Kidney (tissue), 14 donors: ENCODE measurements around the gene NBEA. TPM values are rescaled to one million over a fixed set of nuclear protein-coding genes. Genes with fewer than 3 reads are reported as not detected.

Experiments used
- DNase-seq, 5 donors: peaks; one replicate each; pipeline ENCODE4 v3.0.0-alpha.2; 2013 to 2020
- FAIRE-seq: peaks from 2 replicates; lab custom pipeline; 2012; peaks lifted over from hg19 to GRCh38; lab: Jason Lieb, UNC
- H3K27ac ChIP-seq, 2 donors: one replicate each; pipeline ENCODE4 v1.7.0; 2013; ENCODE audit warnings: low read depth in 2 of 2, low read length in 2 of 2, inconsistent platforms in 1 of 2
- H3K27me3 ChIP-seq: one replicate; pipeline ENCODE4 v1.7.1; 2013; ENCODE audit warnings: low read length, inconsistent platforms; ENCODE audit not compliant: control insufficient read depth, insufficient read depth
- H3K36me3 ChIP-seq, 3 donors: one replicate each; pipeline versions ENCODE4 v1.7.0 to v1.7.1; 2013; ENCODE audit warnings: low read length in 3 of 3, control low read depth in 1 of 3, inconsistent platforms in 1 of 3; ENCODE audit not compliant: insufficient read depth in 3 of 3, control insufficient read depth in 2 of 3
- H3K4me1 ChIP-seq, 3 donors: one replicate each; pipeline versions ENCODE4 v1.7.0 to v1.7.1; 2013; ENCODE audit warnings: low read length in 3 of 3, inconsistent platforms in 1 of 3, low read depth in 1 of 3; ENCODE audit not compliant: control insufficient read depth in 2 of 3, insufficient read depth in 2 of 3
- H3K4me3 ChIP-seq, 3 donors: one replicate each; pipeline versions ENCODE4 v1.7.0 to v1.8.1; 2013; ENCODE audit warnings: low read length in 3 of 3, control low read depth in 1 of 3, inconsistent platforms in 1 of 3
- H3K9ac ChIP-seq, 3 donors: one replicate each; pipeline versions ENCODE4 v1.7.0 to v1.7.1; 2013; ENCODE audit warnings: low read length in 3 of 3, control low read depth in 1 of 3, inconsistent platforms in 1 of 3
- H3K9me3 ChIP-seq, 3 donors: one replicate each; pipeline versions ENCODE4 v1.7.0 to v1.7.1; 2013; ENCODE audit warnings: low read length in 3 of 3, control low read depth in 1 of 3, inconsistent platforms in 1 of 3; ENCODE audit not compliant: control insufficient read depth in 2 of 3, insufficient read depth in 1 of 3
- intact Hi-C: fragments of 100-400 bp; cut with DNase I; formaldehyde crosslinking; loops from one replicate; pipeline ENCODE4 v1.11.1; 2022
- polyA plus RNA-seq: library from polyadenylated mRNA; stranded (reverse); fragments of 350-450 nt; fragmentation: Illumina TruSeq; extraction: RNeasy Lipid Tissue Mini Kit (QIAGEN cat#74804); gene quantifications from one replicate; pipeline ENCODE4 v1.2.3, GENCODE V29; 2014; ENCODE audit warnings: low read depth, low replicate concordance; ENCODE audit not compliant: insufficient read depth
- total RNA-seq: library from RNA; stranded (reverse); fragmentation: NEBNext Ultra II Directional; extraction: Animal tissue kit (Norgen Biotek cat#: 25700); gene quantifications from one replicate; pipeline ENCODE4 v1.2.1, GENCODE V29; 2021
- TF ChIP-seq, protein P1 (sequence below): IDR thresholded peaks from 3 replicates; pipeline ENCODE4 v1.5.1; 2012; ENCODE audit warnings: mild to moderate bottlenecking, moderate library complexity, borderline replicate concordance; ENCODE audit not compliant: insufficient read depth; ENCODE audit errors: extremely low read depth
- donor health status: control.
- donor health status: control.
- donor health status: control.
- donor health status: control.
- donor health status: control.
- donor health status: DM: yes; HTN: yes; CAD: no.
- donor health status: Normal renal cell carcinoma (clear cell type).

Gene NBEA
- total and polyA plus RNA-seq, 2 donors from 2014 or later, result 4.7 to 14.6 TPM

- Histone ChIP-seq H3K27ac (no peak overlapping the region), H3K4me3 (no peak overlapping the region), H3K9me3 (no peaks in the 10 kb centered on the region), H3K9ac (no peak overlapping the region), H3K4me1 (no peaks in the 10 kb centered on the region), H3K27me3 (no peaks in the 10 kb centered on the region), H3K36me3 (no peaks in the 10 kb centered on the region)
- DNase-seq, result peak in 1 of 5 donors; percentile 13
- intact Hi-C loops, result no loop called here
- TF ChIP-seq, protein P1, sequence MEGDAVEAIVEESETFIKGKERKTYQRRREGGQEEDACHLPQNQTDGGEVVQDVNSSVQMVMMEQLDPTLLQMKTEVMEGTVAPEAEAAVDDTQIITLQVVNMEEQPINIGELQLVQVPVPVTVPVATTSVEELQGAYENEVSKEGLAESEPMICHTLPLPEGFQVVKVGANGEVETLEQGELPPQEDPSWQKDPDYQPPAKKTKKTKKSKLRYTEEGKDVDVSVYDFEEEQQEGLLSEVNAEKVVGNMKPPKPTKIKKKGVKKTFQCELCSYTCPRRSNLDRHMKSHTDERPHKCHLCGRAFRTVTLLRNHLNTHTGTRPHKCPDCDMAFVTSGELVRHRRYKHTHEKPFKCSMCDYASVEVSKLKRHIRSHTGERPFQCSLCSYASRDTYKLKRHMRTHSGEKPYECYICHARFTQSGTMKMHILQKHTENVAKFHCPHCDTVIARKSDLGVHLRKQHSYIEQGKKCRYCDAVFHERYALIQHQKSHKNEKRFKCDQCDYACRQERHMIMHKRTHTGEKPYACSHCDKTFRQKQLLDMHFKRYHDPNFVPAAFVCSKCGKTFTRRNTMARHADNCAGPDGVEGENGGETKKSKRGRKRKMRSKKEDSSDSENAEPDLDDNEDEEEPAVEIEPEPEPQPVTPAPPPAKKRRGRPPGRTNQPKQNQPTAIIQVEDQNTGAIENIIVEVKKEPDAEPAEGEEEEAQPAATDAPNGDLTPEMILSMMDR, result no peak
- no peak for FAIRE-seq
Measured at GRCh38 chr13:35191883-35192282, 249.8 kb downstream of the NBEA start.

DNA sequence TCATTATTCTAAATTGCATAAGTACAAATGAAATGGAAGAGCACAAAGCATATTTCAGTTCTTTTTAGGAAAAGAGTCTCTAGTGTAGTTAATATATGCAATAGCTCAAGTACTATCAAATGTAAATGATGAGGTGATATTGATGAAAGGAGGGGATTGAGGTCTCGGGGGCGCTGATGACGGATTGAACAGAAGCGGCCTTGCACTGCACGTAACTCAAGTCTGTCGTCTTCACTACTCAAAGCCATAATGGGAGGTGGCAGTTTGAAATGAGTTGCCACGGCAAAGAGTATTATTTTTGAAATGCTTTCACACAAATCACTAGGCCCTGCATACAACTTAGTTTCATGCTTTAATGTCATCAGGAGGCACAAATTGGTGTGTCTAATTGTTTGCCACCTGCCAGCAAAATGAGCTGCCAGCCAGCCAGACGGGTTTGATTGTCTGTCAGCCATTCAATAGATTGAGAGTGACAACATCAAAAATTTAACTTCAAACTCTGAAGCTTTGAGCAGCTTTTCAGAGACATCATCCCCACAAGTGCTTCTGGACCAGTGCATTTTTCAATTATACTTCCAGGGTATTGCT lies 256.6 kb downstream of the NBEA start:
- H3K9me3 ChIP-seq, result no peaks in the 10 kb centered on the region
- H3K4me3 ChIP-seq, result no peak overlapping the region
- H3K4me1 ChIP-seq, result no peaks in the 10 kb centered on the region
- intact Hi-C loops, result no loop called here
- no peak overlapping the region for H3K9ac ChIP-seq
- DNase-seq (no peak), FAIRE-seq (no peak)
- H3K36me3 ChIP-seq, result no peaks in the 10 kb centered on the region
- H3K27me3 ChIP-seq, result no peaks in the 10 kb centered on the region
- TF ChIP-seq, protein P1, result no peak
- H3K27ac ChIP-seq, result no peak overlapping the region

DNA sequence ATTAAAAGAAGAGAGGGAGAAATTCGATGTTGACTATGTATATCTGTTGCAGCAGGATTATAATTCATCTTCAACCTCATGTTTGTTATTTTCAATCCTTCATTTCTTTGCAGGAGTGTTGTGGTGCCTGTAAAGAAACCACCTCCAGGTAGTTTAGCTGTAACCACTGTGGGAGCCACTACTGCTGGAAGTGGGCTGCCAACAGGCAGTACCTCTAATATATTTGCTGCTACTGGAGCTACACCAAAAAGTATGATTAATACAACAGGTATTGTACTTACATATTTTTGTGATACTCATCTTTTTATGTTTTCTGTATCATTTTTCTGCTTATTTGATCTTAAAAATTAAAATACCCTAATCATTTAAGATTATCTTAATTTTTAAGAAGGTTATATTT lies 266.5 kb downstream of the NBEA start:
- Histone ChIP-seq H3K36me3 (no peaks in the 10 kb centered on the region), H3K9me3 (no peaks in the 10 kb centered on the region), H3K27me3 (no peaks in the 10 kb centered on the region), H3K27ac (no peak overlapping the region), H3K4me1 (no peaks in the 10 kb centered on the region), H3K9ac (no peak overlapping the region), H3K4me3 (no peak overlapping the region)
- intact Hi-C loops, result no loop called here
- TF ChIP-seq, protein P1, result no peak
- FAIRE-seq (no peak), DNase-seq (no peak)

GRCh38 chr13:35210261-35210660 lies 268.2 kb downstream of the NBEA start:
- peak in 1 of 5 donors; percentile 3 for DNase-seq
- intact Hi-C loops, result no loop called here
- H3K9ac ChIP-seq, result no peak overlapping the region
- no peaks in the 10 kb centered on the region for H3K4me1 ChIP-seq
- H3K27me3 ChIP-seq, result no peaks in the 10 kb centered on the region
- no peak for FAIRE-seq
- H3K4me3 ChIP-seq, result no peak overlapping the region
- no peaks in the 10 kb centered on the region for H3K36me3 ChIP-seq
- TF ChIP-seq, protein P1, result no peak
- H3K9me3 ChIP-seq, result no peaks in the 10 kb centered on the region
- no peak overlapping the region for H3K27ac ChIP-seq
